Astrocyte of the hippocampus (primary cell): ENCODE measurements around the gene TOB2.
A peak's percentile ranks its signal among the peaks of the same experiment; 100 is the strongest.
"Not testable (repeated sequence)": the region's sequence is repeated elsewhere in the genome, so short reads cannot be mapped to it uniquely, and the experiment has no call there.

Source experiments
- DNase-seq: peaks from one replicate; pipeline ENCODE4 v3.0.0; 2011; ENCODE audit warnings: low read depth, low spot score

The TOB2 gene

GRCh38 chr22:41468381-41469217 lies 22.0 kb upstream of the TOB2 start, which contains the start of the genes ACO2 and PHF5A:
Gene ACO2, plus strand, starts transcription at chr22:41469117. Its CDS starts 30 bp downstream, at chr22:41469147.
Gene PHF5A, minus strand, starts transcription at chr22:41468692. Its CDS starts 39 bp downstream, at chr22:41468653.
- DNase-seq, result peak; percentile 99

GRCh38 chr22:41461901-41462300 lies 15.3 kb upstream of the TOB2 start:
- DNase-seq, result no peak

GRCh38 chr22:41460071-41460470 lies 13.5 kb upstream of the TOB2 start:
- not testable (repeated sequence) for DNase-seq

- peak; percentile 49 for DNase-seq
These were observed 12.8 kb upstream of the TOB2 start for GRCh38 chr22:41459431-41459830.

- DNase-seq, result no peak
These were observed 11.6 kb upstream of the TOB2 start for GRCh38 chr22:41458161-41458728.

GRCh38 chr22:41448189-41448808 lies 1.7 kb upstream of the TOB2 start:
- DNase-seq, result peak; percentile 99

- DNase-seq, result peak; percentile 84
These were observed 1.0 kb upstream of the TOB2 start for GRCh38 chr22:41447435-41448188.

GRCh38 chr22:41446057-41446501 lies 522 bp downstream of the TOB2 start:
- peak; percentile 44 for DNase-seq

GRCh38 chr22:41445129-41446056 lies 1.2 kb downstream of the TOB2 start:
- peak; percentile 33 for DNase-seq

- peak; percentile 99 for DNase-seq
These were observed 2.1 kb downstream of the TOB2 start for GRCh38 chr22:41444360-41445128.

- no peak for DNase-seq
These were observed 4.3 kb downstream of the TOB2 start for GRCh38 chr22:41442240-41442792.

GRCh38 chr22:41440511-41440910 lies 6.1 kb downstream of the TOB2 start:
- DNase-seq, result not testable (repeated sequence)

- DNase-seq, result no peak
These were observed 9.4 kb downstream of the TOB2 start for GRCh38 chr22:41437198-41437597.

GRCh38 chr22:41436322-41437113 lies 10.1 kb downstream of the TOB2 start:
- DNase-seq, result no peak

- DNase-seq, result no peak
These were observed 11.0 kb downstream of the TOB2 start for GRCh38 chr22:41435560-41435959.

- DNase-seq, result not testable (repeated sequence)
These were observed 12.1 kb downstream of the TOB2 start for GRCh38 chr22:41434361-41435003.

- DNase-seq, result not testable (repeated sequence)
These were observed 13.1 kb downstream of the TOB2 start for GRCh38 chr22:41433480-41433879.

- DNase-seq, result no peak
These were observed 14.9 kb downstream of the TOB2 start for GRCh38 chr22:41431656-41432055.
